ENCODE data around the gene KCP.

KCP gene

GRCh38 chr7:128906001-128906765 lies 4.3 kb downstream of the KCP start:
- DNase-seq: no peak

GRCh38 chr7:128904381-128905197 lies 5.9 kb downstream of the KCP start:
- DNase-seq: peak; percentile 70 to 75

- DNase-seq: no peak
Measured at GRCh38 chr7:128903621-128904361, 6.7 kb downstream of the KCP start.

GRCh38 chr7:128902761-128903585 lies 7.5 kb downstream of the KCP start:
- peak; percentile 79 to 86 for DNase-seq

- no peak for DNase-seq
Measured at GRCh38 chr7:128900237-128900636, 10.3 kb downstream of the KCP start.

- DNase-seq: no peak
Measured at GRCh38 chr7:128899392-128899791, 11.1 kb downstream of the KCP start.

- no peak for DNase-seq
Measured at GRCh38 chr7:128895320-128895719, 15.2 kb downstream of the KCP start.

- DNase-seq: no peak
Measured at GRCh38 chr7:128894101-128894440, 16.4 kb downstream of the KCP start.

GRCh38 chr7:128893251-128894100 lies 17.0 kb downstream of the KCP start:
- no peak for DNase-seq

GRCh38 chr7:128892521-128893250 lies 17.8 kb downstream of the KCP start:
- DNase-seq: no peak

- no peak for DNase-seq
Measured at GRCh38 chr7:128891942-128892269, 18.6 kb downstream of the KCP start.

GRCh38 chr7:128891110-128891941 lies 19.2 kb downstream of the KCP start:
- DNase-seq: no peak

GRCh38 chr7:128890306-128891109 lies 20.0 kb downstream of the KCP start:
- DNase-seq: no peak

- no peak for DNase-seq
Measured at GRCh38 chr7:128889121-128889520, 21.4 kb downstream of the KCP start.

- DNase-seq: no peak
Measured at GRCh38 chr7:128888756-128889095, 21.8 kb downstream of the KCP start.

- no peak for DNase-seq
Measured at GRCh38 chr7:128888039-128888755, 22.3 kb downstream of the KCP start.

- no peak for DNase-seq
Measured at GRCh38 chr7:128887169-128888038, 23.1 kb downstream of the KCP start.
